ENCODE results near the gene COL6A3. TPM values are rescaled to one million over a fixed set of nuclear protein-coding genes. Genes with fewer than 3 reads are reported as not detected.

COL6A3 gene
- total RNA-seq, 6 experiments from 2014 or later = 409 to 759 (median 458) TPM

DNA sequence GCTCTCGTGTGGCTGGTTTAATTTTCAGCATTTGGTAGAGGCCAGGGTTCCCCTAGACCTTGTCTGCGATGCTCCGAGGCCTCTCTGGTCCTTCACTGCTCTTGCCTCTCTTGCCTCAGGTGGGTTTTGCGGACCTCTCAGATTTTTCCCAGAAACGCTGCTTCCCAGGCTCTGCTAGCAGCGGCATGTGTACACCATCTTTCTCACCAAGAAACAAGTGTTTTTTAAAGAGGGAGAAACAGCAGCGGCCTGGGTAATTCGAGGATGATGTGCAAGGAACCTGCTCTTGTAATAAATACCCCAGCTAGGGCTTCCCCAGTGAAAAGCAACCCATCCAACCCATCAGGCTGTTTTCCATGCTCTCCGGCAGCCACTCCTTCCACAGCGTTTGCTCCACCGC is 33.5 kb upstream of the COL6A3 start:
- Mint-ChIP-seq H3K9me3 (no peaks in the 10 kb centered on the region), H3K27me3 (ENCODE audit: insufficient read depth) (peaks cover 4% of the 10 kb centered on the region; the same call in 1 of the 2 replicates)
- TF ChIP-seq, protein P1, sequence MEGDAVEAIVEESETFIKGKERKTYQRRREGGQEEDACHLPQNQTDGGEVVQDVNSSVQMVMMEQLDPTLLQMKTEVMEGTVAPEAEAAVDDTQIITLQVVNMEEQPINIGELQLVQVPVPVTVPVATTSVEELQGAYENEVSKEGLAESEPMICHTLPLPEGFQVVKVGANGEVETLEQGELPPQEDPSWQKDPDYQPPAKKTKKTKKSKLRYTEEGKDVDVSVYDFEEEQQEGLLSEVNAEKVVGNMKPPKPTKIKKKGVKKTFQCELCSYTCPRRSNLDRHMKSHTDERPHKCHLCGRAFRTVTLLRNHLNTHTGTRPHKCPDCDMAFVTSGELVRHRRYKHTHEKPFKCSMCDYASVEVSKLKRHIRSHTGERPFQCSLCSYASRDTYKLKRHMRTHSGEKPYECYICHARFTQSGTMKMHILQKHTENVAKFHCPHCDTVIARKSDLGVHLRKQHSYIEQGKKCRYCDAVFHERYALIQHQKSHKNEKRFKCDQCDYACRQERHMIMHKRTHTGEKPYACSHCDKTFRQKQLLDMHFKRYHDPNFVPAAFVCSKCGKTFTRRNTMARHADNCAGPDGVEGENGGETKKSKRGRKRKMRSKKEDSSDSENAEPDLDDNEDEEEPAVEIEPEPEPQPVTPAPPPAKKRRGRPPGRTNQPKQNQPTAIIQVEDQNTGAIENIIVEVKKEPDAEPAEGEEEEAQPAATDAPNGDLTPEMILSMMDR (IDR thresholded peaks at IDR 0.05) = no peak

DNA sequence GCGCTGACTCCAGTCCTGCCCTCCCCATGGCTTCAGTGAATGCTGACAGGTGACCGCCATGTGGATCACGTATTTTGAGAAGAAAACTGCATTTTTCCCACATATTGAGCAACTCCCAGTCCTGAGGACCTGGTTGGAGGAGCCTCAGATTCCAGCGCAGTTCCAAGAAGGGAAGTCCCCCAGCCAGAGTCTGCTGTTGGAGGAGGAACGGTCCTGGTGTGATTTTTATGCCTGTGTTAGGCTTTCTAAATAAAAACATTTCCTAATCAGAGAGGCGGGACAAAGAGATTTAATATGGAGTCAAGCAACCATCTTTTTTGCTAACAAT is 32.3 kb upstream of the COL6A3 start:
- no peak for DNase-seq
- Mint-ChIP-seq H3K4me3 (no peak overlapping the region), H3K9me3 (no peaks in the 10 kb centered on the region), H3K27ac (no peak overlapping the region), H3K36me3 (ENCODE audit: low read depth) (0 out of 2 replicates have a peak, but pooled peaks cover 5% of the 10 kb centered on the region), H3K27me3 (ENCODE audit: insufficient read depth) (peaks cover 4% of the 10 kb centered on the region; the same call in 1 of the 2 replicates), H3K4me1 (ENCODE audit: low read depth) (peaks cover 38% of the 10 kb centered on the region)
- TF ChIP-seq, protein P1 (IDR thresholded peaks at IDR 0.05) = no peak

More for the DNA sequence above, 33.5 kb upstream of the COL6A3 start:
- Mint-ChIP-seq H3K4me1 (ENCODE audit: low read depth) (peaks cover 38% of the 10 kb centered on the region), H3K4me3 (no peak overlapping the region), H3K36me3 (ENCODE audit: low read depth) (0 out of 2 replicates have a peak, but pooled peaks cover 5% of the 10 kb centered on the region), H3K27ac (no peak overlapping the region)
- DNase-seq = no peak

DNA sequence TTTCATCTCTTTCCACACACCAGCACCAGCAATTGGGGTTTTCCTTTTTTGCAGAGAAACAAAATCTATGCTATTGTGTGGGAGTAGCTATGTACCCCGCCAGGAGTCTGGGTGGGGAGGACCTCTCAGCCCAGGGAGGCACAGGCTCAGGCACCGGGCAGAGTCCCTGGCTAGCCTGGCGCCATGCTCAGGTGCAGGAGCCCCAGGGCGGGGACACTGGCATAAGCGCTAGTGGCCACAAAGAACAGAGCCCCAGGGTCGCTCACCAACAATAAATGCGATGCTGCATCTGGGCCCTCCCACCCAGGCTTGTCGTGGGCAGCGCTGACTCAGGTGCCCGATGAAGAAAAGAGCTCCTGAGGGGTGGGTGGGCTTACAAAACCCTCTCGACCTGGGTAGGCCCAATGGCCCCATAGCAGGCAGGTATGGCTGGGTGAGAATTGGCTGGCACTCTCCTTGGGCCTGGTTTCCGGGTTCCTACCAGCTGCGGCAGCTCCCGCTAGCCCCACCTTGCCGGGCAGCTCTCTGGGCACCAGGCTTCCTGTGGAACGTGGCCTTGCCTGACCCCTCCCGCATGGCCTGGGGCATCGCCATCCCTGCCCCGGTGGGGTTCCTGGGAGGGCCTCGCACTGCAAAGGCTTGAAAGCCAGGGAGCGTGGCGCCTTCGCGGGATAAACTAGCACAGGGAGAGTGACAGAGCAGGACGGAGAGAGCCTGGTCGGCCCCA is 31.8 kb upstream of the COL6A3 start:
- no peak for DNase-seq
- H3K4me3 Mint-ChIP-seq = no peak overlapping the region
- no peaks in the 10 kb centered on the region for H3K9me3 Mint-ChIP-seq
- peaks cover 38% of the 10 kb centered on the region for H3K4me1 Mint-ChIP-seq (ENCODE audit: low read depth)
- H3K36me3 Mint-ChIP-seq (ENCODE audit: low read depth) = 0 out of 2 replicates have a peak, but pooled peaks cover 5% of the 10 kb centered on the region
- TF ChIP-seq, protein P1 (IDR thresholded peaks at IDR 0.05) = no peak
- no peak overlapping the region for H3K27ac Mint-ChIP-seq
- peaks cover 4% of the 10 kb centered on the region; the same call in 1 of the 2 replicates for H3K27me3 Mint-ChIP-seq (ENCODE audit: insufficient read depth)

GRCh38 chr2:237444071-237444470 is 30.1 kb upstream of the COL6A3 start:
- no peak overlapping the region for H3K4me3 Mint-ChIP-seq
- H3K27me3 Mint-ChIP-seq (ENCODE audit: insufficient read depth) = peaks cover 4% of the 10 kb centered on the region; the same call in 1 of the 2 replicates
- no peak overlapping the region; the same call in 1 of the 2 replicates for H3K27ac Mint-ChIP-seq
- no peaks in the 10 kb centered on the region for H3K9me3 Mint-ChIP-seq
- H3K36me3 Mint-ChIP-seq (ENCODE audit: low read depth) = no peaks in the 10 kb centered on the region
- H3K4me1 Mint-ChIP-seq (ENCODE audit: low read depth) = peaks cover 39% of the 10 kb centered on the region
- TF ChIP-seq, protein P1 (IDR thresholded peaks at IDR 0.05) = no peak
- no peak for DNase-seq

DNA sequence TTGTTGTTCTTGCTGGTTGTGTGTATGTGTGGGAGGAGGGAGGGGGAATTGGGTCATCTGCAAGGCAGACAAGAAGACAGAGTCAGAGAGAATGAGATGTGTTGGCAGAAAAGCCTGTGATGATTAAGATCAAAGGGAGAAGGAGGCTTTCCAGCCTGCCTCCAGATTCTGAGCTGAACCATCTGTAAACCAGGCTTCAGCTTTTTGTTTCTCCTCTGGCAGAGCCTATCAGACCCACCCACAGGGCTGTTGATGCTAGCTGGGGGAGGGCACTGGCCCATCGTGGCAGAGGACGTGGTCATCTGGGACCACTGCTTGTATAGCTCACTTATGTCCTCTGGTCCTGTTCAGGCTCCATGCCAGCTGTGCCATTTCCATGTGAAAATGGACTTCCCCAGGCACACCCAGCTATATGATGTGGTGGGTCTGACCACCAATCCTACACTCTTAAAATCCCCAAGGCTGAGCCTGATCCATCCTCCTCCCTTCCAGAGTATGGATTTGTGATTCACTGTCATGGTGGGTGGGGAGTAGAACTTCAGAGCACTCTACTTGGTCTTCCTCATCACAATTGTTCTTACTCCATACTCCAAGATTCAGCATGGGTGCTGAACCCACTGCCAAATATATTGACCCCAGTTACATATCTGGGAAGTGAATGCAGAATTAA is 27.8 kb upstream of the COL6A3 start:
- peaks cover 54% of the 10 kb centered on the region for H3K4me1 Mint-ChIP-seq (ENCODE audit: low read depth)
- TF ChIP-seq, protein P1 (IDR thresholded peaks at IDR 0.05) = no peak
- H3K9me3 Mint-ChIP-seq = no peaks in the 10 kb centered on the region
- H3K4me3 Mint-ChIP-seq = peak overlapping the region; percentile 49
- DNase-seq = peak; percentile 71
- H3K27ac Mint-ChIP-seq = peak overlapping the region; percentile 83
- no peaks in the 10 kb centered on the region; the same call in 1 of the 2 replicates for H3K27me3 Mint-ChIP-seq (ENCODE audit: insufficient read depth)
- H3K36me3 Mint-ChIP-seq (ENCODE audit: low read depth) = no peaks in the 10 kb centered on the region; the same call in 1 of the 2 replicates

All from HFFc6 (cell line).